Bronchus fibroblast of lung (primary cell): ENCODE data around the gene THOC3. TPM values are rescaled to one million over a fixed set of nuclear protein-coding genes. Genes with fewer than 3 reads are reported as not detected.

Source experiments
- total RNA-seq: library from RNA; depleted of rRNA; stranded (reverse); fragments of >200 nt; gene quantifications from 2 replicates; pipeline ENCODE4 v1.2.3, GENCODE V29; 2015

Gene THOC3
- 57.8 and 59.5 TPM in 2 replicates for total RNA-seq

GRCh38 chr5:175967471-175968372, at the start of gene THOC3:
Gene THOC3, minus strand, starts transcription at chr5:175968315. Its CDS starts 107 bp downstream, at chr5:175968208.

Other genes starting within 250 kb of the THOC3 start
- gene CPLX2, start 96.7 kb downstream of the THOC3 start, total RNA-seq = not detected in 2 replicates